Epithelial cell of proximal tubule (primary cell): ENCODE measurements around the gene PAX7. TPM values are rescaled to one million over a fixed set of nuclear protein-coding genes. Genes with fewer than 3 reads are reported as not detected.

ENCODE experiments used
- DNase-seq: peaks from one replicate; pipeline ENCODE4 v3.0.0-alpha.2; 2011; ENCODE audit warnings: low read depth
- H3K4me3 ChIP-seq: 2 replicates; pipeline ENCODE4 v1.5.1; 2011; ENCODE audit warnings: low read depth, mild to moderate bottlenecking, low read length
- CTCF ChIP-seq: conservative IDR thresholded peaks from 2 replicates; pipeline ENCODE4 v1.5.1; 2012; ENCODE audit warnings: low read depth, mild to moderate bottlenecking, low read length
- total RNA-seq: library from RNA; depleted of rRNA; stranded (reverse); fragments of >200 nt; gene quantifications from 2 replicates; pipeline ENCODE4 v1.2.3, GENCODE V29; 2015

PAX7 gene
- total RNA-seq, 1 donor from 2014 or later: not detected

GRCh38 chr1:18735224-18735997 is 104.8 kb downstream of the PAX7 start:
- no peak for DNase-seq
- TF ChIP-seq CTCF: no peak
- H3K4me3 ChIP-seq: no peak overlapping the region

DNA sequence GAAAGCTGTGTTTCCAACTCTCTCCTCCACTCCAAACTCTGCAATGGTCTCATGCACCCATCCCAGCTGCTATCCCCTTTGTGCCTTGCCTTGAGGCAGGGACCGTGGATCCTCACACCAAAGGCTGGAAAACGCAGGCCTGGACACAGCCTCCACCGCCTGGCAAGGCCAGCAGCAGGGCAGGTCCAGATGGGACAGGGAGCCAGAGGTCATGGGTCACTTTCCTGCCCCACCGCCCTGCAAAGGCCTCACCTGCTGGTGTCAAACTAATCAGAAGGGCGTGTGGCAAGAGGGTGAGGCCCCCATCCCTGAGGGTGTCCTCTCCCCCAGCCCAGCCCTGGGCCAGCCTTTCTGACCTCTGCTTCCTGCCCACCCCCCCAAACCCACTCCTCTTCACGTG is 106.3 kb downstream of the PAX7 start:
- DNase-seq: no peak
- TF ChIP-seq CTCF: no peak
- H3K4me3 ChIP-seq: no peak overlapping the region

DNA sequence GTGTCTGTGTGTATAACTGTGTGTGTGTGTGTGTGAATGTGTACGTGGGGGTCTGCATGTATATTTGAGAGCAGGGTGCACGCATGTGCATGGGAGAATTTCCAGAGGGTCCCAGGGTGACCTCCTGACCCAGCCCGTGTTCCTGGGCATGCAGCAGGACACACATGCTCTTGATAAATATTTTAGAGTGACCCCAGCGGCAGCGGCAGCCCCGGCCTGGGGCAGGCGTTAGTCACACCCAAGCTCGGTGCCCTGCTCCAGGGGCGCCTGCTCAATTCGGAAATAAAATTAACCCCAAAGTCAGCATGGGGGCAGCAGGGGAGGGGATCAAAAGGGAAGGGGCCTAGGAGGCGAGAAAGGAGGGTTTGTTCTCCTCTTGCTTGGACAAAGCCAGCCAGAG is 107.5 kb downstream of the PAX7 start:
- no peak overlapping the region for H3K4me3 ChIP-seq
- TF ChIP-seq CTCF: no peak
- DNase-seq: no peak

GRCh38 chr1:18738617-18739016 is 108.0 kb downstream of the PAX7 start:
- TF ChIP-seq CTCF: no peak
- no peak for DNase-seq
- no peak overlapping the region for H3K4me3 ChIP-seq

- no peak for DNase-seq
- no peak overlapping the region for H3K4me3 ChIP-seq
- no peak for TF ChIP-seq CTCF
These were observed 108.8 kb downstream of the PAX7 start for GRCh38 chr1:18739408-18739807.

- DNase-seq: no peak
- H3K4me3 ChIP-seq: no peak overlapping the region
- TF ChIP-seq CTCF: no peak
These were observed 109.3 kb downstream of the PAX7 start for GRCh38 chr1:18739897-18740296.

GRCh38 chr1:18740617-18741016 is 110.0 kb downstream of the PAX7 start:
- no peak for TF ChIP-seq CTCF
- no peak overlapping the region for H3K4me3 ChIP-seq
- DNase-seq: no peak
